Right atrium auricular region (tissue), 2 donors: Measurements from ENCODE around the gene EHD4. TPM values are rescaled to one million over a fixed set of nuclear protein-coding genes. Genes with fewer than 3 reads are reported as not detected.

Source experiments
- DNase-seq: peaks from one replicate; pipeline ENCODE4 v3.0.0-alpha.2; 2019; ENCODE audit warnings: low spot score
- H3K27ac ChIP-seq, 2 donors: fragments of 200-600 bp; sonication (generic); 1 replicate in 1 of 2; 2 replicates in 1 of 2; pipeline ENCODE4 v1.5.1; 2016 to 2019
- H3K27me3 ChIP-seq, 2 donors: fragments of 200-600 bp; sonication (generic); one replicate each; pipeline versions ENCODE4 v1.5.1 to v1.6.0; 2017 to 2019
- H3K36me3 ChIP-seq: fragments of 200-600 bp; sonication (generic); one replicate; pipeline ENCODE4 v1.5.1; 2016
- H3K4me1 ChIP-seq, 2 donors: fragments of 200-600 bp; sonication (generic); one replicate each; pipeline versions ENCODE4 v1.5.1 to v1.6.0; 2017 to 2019
- H3K4me3 ChIP-seq, 2 donors: fragments of 200-600 bp; sonication (generic); 1 replicate in 1 of 2; 2 replicates in 1 of 2; pipeline ENCODE4 v1.5.1; 2017 to 2019; ENCODE audit warnings: mild to moderate bottlenecking in 1 of 2, moderate library complexity in 1 of 2
- H3K9me3 ChIP-seq, 2 donors: fragments of 200-600 bp; sonication (generic); one replicate each; pipeline ENCODE4 v1.5.1; 2019
- total RNA-seq, 2 donors: library from RNA; depleted of rRNA; stranded (reverse); fragments of >200 nt; gene quantifications; one replicate each; pipeline ENCODE4 v1.1.0, GENCODE V29; 2016
- TF ChIP-seq, protein P1 (sequence below), 2 donors: fragments of 200-600 bp; sonication (generic); IDR thresholded peaks; one replicate each; pipeline ENCODE4 v1.5.1; 2019; ENCODE audit warnings: antibody characterized with exemption in 2 of 2

EHD4 gene
- total RNA-seq, 2 donors from 2014 or later, result 22.2 to 26.3 TPM

DNA sequence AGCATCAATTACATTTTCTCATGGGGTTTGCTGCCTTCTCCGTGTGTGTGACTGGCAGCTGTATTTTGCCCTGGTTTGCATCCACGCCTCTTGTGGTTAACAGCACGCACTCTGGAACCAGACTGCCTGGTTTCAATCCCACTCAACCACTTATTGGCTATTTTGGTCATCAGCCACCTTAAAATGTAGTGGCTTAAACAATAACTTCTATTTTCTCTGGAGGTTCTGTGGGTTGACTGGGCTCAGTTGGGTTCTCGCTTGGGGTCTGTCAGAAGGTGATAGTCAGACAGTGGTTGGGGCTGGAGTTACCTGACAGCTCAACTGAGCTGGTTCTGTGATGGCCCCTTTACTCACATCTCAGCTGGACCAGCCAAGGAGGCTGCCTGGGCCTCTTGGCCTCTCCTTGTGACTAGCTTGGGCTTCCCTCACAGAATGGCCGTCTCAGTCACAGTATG lies 36.8 kb downstream of the EHD4 start:
- peaks cover 0 to 78% of the 10 kb centered on the region in 2 donors for H3K4me1 ChIP-seq
- peak overlapping the region; percentile 60 to 65 for H3K27ac ChIP-seq
- no peaks in the 10 kb centered on the region for H3K9me3 ChIP-seq
- H3K27me3 ChIP-seq, result no peaks in the 10 kb centered on the region
- no peak for DNase-seq
- TF ChIP-seq, protein P1, sequence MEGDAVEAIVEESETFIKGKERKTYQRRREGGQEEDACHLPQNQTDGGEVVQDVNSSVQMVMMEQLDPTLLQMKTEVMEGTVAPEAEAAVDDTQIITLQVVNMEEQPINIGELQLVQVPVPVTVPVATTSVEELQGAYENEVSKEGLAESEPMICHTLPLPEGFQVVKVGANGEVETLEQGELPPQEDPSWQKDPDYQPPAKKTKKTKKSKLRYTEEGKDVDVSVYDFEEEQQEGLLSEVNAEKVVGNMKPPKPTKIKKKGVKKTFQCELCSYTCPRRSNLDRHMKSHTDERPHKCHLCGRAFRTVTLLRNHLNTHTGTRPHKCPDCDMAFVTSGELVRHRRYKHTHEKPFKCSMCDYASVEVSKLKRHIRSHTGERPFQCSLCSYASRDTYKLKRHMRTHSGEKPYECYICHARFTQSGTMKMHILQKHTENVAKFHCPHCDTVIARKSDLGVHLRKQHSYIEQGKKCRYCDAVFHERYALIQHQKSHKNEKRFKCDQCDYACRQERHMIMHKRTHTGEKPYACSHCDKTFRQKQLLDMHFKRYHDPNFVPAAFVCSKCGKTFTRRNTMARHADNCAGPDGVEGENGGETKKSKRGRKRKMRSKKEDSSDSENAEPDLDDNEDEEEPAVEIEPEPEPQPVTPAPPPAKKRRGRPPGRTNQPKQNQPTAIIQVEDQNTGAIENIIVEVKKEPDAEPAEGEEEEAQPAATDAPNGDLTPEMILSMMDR (IDR thresholded peaks at IDR 0.05), result no peak
- H3K36me3 ChIP-seq, result no peaks in the 10 kb centered on the region
- H3K4me3 ChIP-seq, result no peak overlapping the region

DNA sequence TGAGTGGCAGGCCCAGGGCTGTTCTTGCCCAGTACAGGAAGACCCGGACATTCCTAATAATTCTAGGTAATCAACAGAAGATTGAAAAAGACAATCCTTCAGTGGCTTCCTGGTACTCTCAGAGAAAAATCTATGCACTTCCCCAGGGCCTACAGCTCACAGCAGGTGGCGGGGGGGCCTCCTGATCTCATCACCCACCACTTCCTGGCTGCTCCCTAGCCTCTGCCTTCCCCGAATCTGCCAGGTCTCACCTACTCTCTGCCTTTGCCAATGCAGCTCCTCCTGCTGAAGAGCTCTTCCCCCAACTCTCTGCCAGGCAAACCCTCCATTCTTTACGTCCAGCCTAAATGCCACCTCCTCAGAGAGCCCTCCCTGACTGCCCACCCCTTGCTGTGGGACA lies 37.5 kb downstream of the EHD4 start:
- H3K9me3 ChIP-seq, result no peaks in the 10 kb centered on the region
- H3K27me3 ChIP-seq, result no peaks in the 10 kb centered on the region
- peaks cover 0 to 82% of the 10 kb centered on the region in 2 donors for H3K4me1 ChIP-seq
- H3K4me3 ChIP-seq, result no peak overlapping the region
- TF ChIP-seq, protein P1 (IDR thresholded peaks at IDR 0.05), result no peak
- H3K27ac ChIP-seq, result peak overlapping the region; percentile 56 to 60
- no peaks in the 10 kb centered on the region for H3K36me3 ChIP-seq
- DNase-seq, result no peak

DNA sequence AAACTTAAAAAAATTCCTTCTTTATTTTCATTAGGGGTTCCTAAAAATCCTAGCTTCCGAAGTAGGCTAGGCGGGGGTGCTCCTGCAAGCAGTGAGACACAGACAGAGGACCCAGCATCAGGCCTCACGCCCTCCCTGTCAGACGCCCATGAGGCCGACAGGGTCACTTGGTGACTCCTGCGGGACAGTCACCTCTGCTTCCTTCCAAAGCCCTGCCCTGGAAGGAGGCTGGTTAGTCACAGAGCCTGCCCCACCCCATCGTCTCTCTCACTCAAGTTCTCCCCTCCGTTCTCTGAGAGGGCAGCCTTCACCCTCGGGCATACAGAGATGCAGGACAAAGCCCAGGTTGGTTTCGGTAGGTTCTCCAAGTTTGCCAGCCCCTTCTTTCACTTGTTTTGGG lies 38.6 kb downstream of the EHD4 start:
- Histone ChIP-seq H3K27me3 (no peaks in the 10 kb centered on the region), H3K4me3 (no peak overlapping the region), H3K27ac (peak overlapping the region; percentile 56 to 60), H3K36me3 (no peaks in the 10 kb centered on the region), H3K9me3 (no peaks in the 10 kb centered on the region), H3K4me1 (peaks cover 0 to 92% of the 10 kb centered on the region in 2 donors)
- DNase-seq, result no peak
- TF ChIP-seq, protein P1 (IDR thresholded peaks at IDR 0.05), result no peak

DNA sequence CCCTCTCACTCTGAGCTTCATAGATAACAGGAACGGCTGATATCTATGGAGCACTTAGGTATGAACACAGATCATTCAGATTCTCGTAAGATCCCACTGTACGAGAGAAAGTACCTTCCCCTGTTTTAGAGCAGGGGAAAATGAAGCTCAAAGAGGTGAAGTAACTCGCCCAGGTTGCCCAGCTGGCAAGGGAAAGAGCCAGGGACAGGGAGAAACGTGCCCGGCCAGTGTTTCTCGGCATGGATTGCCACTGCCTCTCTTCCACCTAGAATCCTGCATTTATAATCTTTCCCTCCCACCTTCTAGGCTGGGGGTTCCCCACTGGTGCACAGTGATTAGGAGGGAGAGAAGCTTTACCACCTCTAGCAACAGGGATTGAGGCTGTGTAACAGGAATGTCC lies 39.0 kb downstream of the EHD4 start:
- Histone ChIP-seq H3K4me1 (peaks cover 0 to 92% of the 10 kb centered on the region in 2 donors), H3K36me3 (no peaks in the 10 kb centered on the region), H3K4me3 (no peak overlapping the region), H3K27ac (peak overlapping the region; percentile 56 to 60), H3K27me3 (no peaks in the 10 kb centered on the region), H3K9me3 (no peaks in the 10 kb centered on the region)
- DNase-seq, result no peak
- TF ChIP-seq, protein P1 (IDR thresholded peaks at IDR 0.05), result no peak

DNA sequence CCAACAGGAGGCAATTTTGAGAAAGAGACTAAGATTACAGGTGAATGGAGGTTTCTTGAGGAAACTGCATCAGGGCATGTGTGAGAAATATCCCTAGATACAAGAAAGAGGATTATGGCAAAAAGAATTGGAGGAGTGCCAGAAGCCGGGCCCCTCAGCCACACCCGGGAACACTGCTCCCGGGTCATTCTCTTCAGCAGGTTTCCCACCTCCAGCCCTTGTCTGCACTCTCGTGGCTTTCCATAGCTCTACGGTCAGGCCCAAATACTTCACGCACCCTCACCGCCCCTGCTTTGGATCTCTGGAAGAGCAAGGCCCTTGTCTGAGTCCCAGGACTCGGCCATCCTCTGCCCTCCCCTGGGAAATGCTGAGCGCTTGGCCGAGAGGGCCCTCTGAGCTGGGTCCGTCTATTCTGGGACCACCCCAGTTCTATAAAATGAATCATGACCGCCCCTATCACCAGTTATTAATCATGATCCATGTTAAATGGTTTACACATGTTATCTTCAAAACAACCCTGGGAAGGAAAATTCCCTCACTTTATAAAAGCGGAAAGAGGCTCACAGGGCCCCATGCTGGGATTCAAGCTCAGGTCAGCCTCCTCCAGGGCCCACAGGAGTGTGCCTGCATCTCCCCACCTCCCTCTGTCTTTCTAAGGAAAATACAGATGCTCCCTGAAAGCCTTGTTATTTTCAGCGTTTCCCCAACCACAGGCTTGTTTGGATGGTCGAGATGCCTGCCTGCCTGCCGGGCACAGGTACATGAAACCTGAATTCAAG lies 39.7 kb downstream of the EHD4 start:
- H3K9me3 ChIP-seq, result no peaks in the 10 kb centered on the region
- no peak for DNase-seq
- peak overlapping the region; percentile 56 to 60 for H3K27ac ChIP-seq
- no peaks in the 10 kb centered on the region for H3K27me3 ChIP-seq
- H3K36me3 ChIP-seq, result no peaks in the 10 kb centered on the region
- H3K4me3 ChIP-seq, result no peak overlapping the region
- TF ChIP-seq, protein P1 (IDR thresholded peaks at IDR 0.05), result no peak
- peaks cover 0 to 92% of the 10 kb centered on the region in 2 donors for H3K4me1 ChIP-seq
